A549 (cell line): ENCODE results near the gene NSD2. TPM values are rescaled to one million over a fixed set of nuclear protein-coding genes. Genes with fewer than 3 reads are reported as not detected.

Source experiments
- ATAC-seq, 2 experiments: fragments of 200-7000 bp in 1 of 2; fragments of >200 bp in 1 of 2; cut with Nextera tagmentation in 1 of 2; cut with Tn5 transposase in 1 of 2; 3 replicates each; pipeline versions ENCODE4 v1.8.0 to v1.9.1; 2018 to 2020; ENCODE audit warnings: mild to moderate bottlenecking in 1 of 2, moderate library complexity in 1 of 2
- CTCF ChIA-PET: fragments of 300-600 bp; sonication (Branson Sonifier 250); formaldehyde crosslinking; extraction: SDS; loops from one replicate; lab custom pipeline; 2021; ENCODE audit warnings: antibody characterized with exemption, inconsistent platforms; lab: Yijun Ruan, JAX
- POLR2A ChIA-PET: fragments of 350-600 bp; formaldehyde crosslinking; extraction: SDS; loops from one replicate; lab custom pipeline; 2021; ENCODE audit warnings: antibody characterized with exemption, inconsistent platforms; lab: Yijun Ruan, JAX
- DNase-seq, 2 experiments: peaks; one replicate each; pipeline versions ENCODE4 v3.0.0 to v3.0.0-alpha.2; 2011 to 2016; ENCODE audit warnings: low read depth in 1 of 2, low spot score in 1 of 2
- FAIRE-seq: peaks from 2 replicates; lab custom pipeline; 2011; peaks lifted over from hg19 to GRCh38; lab: Jason Lieb, UNC
- H3K27ac ChIP-seq, 2 experiments: fragments of >200 bp; sonication (Bioruptor Twin); formaldehyde crosslinking; 3 replicates each; pipeline ENCODE4 v1.5.1; 2016 to 2017
- H3K4me1 ChIP-seq: fragments of >200 bp; sonication (Bioruptor Twin); formaldehyde crosslinking; 3 replicates; pipeline ENCODE4 v1.6.1; 2016
- H3K4me2 ChIP-seq: fragments of >200 bp; sonication (Bioruptor Twin); formaldehyde crosslinking; 3 replicates; pipeline ENCODE4 v1.6.1; 2016
- H3K4me3 ChIP-seq: fragments of >200 bp; sonication (Bioruptor Twin); formaldehyde crosslinking; 3 replicates; pipeline ENCODE4 v1.5.1; 2016
- H3K9me3 ChIP-seq: fragments of >200 bp; sonication (Bioruptor Twin); formaldehyde crosslinking; 3 replicates; pipeline ENCODE4 v1.6.1; 2016
- CTCF ChIP-seq: fragments of >200 bp; sonication (Bioruptor Twin); formaldehyde crosslinking; IDR thresholded peaks from 3 replicates; pipeline ENCODE4 v1.5.1; 2016
- E2F6 ChIP-seq: IDR thresholded peaks from 2 replicates; pipeline ENCODE4 v1.6.1; 2012; ENCODE audit warnings: low read depth, borderline replicate concordance
- EHF ChIP-seq: fragments of 250-450 bp; sonication (Bioruptor Pico); IDR thresholded peaks from 2 replicates; pipeline ENCODE4 v1.5.0; 2020; ENCODE audit warnings: mild to moderate bottlenecking
- FOSB ChIP-seq: fragments of 250-450 bp; sonication (Bioruptor Pico); IDR thresholded peaks from 2 replicates; pipeline ENCODE4 v1.5.0; 2020; ENCODE audit warnings: mild to moderate bottlenecking, moderate library complexity
- FOXS1 ChIP-seq: fragments of 250-450 bp; sonication (Bioruptor Pico); IDR thresholded peaks from 2 replicates; pipeline ENCODE4 v1.5.0; 2020; ENCODE audit warnings: mild to moderate bottlenecking, moderate library complexity
- GATA3 ChIP-seq: IDR thresholded peaks from 2 replicates; pipeline ENCODE4 v1.6.1; 2012; ENCODE audit warnings: borderline replicate concordance
- HOXB5 ChIP-seq: fragments of 250-450 bp; sonication (Bioruptor Pico); IDR thresholded peaks from 2 replicates; pipeline ENCODE4 v1.5.0; 2020; ENCODE audit warnings: mild to moderate bottlenecking, moderate library complexity
- MYC ChIP-seq: IDR thresholded peaks from 2 replicates; pipeline ENCODE4 v1.6.1; 2012; ENCODE audit warnings: mild to moderate bottlenecking, inconsistent platforms, low read length, improper control_type of control experiment, borderline replicate concordance
- NPAS2 ChIP-seq: fragments of 250-450 bp; sonication (Bioruptor Pico); IDR thresholded peaks from 2 replicates; pipeline ENCODE4 v1.8.0; 2022; ENCODE audit warnings: mild to moderate bottlenecking, moderate library complexity, borderline replicate concordance
- PHF8 ChIP-seq: fragments of 200-600 bp; sonication (generic); IDR thresholded peaks from 2 replicates; pipeline ENCODE4 v1.6.1; 2016; ENCODE audit warnings: low read depth, mild to moderate bottlenecking, antibody characterized with exemption, moderate library complexity, borderline replicate concordance
- RAD21 ChIP-seq, 2 experiments: fragments of >200 bp in 1 of 2; sonication (Bioruptor Twin) in 1 of 2; formaldehyde crosslinking in 1 of 2; IDR thresholded peaks in 1 of 2; conservative IDR thresholded peaks in 1 of 2; 2 replicates in 1 of 2; 3 replicates in 1 of 2; pipeline ENCODE4 v1.6.1; 2012 to 2018; ENCODE audit warnings: inconsistent platforms in 1 of 2
- RARB ChIP-seq: fragments of 250-450 bp; sonication (Bioruptor Pico); IDR thresholded peaks from 2 replicates; pipeline ENCODE4 v1.8.0; 2021; ENCODE audit warnings: mild to moderate bottlenecking, moderate library complexity
- RCOR1 ChIP-seq: fragments of 150-350 bp; IDR thresholded peaks from 2 replicates; pipeline ENCODE4 v1.6.1; 2014; ENCODE audit warnings: antibody characterized with exemption, low read length, low read depth
- REST ChIP-seq: fragments of 200-600 bp; sonication (generic); IDR thresholded peaks from 2 replicates; pipeline ENCODE4 v1.6.1; 2016; ENCODE audit warnings: antibody characterized with exemption, mild to moderate bottlenecking, moderate library complexity
- USF2 ChIP-seq: fragments of 450-650 bp; IDR thresholded peaks from 2 replicates; pipeline ENCODE4 v1.6.1; 2014; ENCODE audit warnings: antibody characterized with exemption
- ZNF302 ChIP-seq: fragments of 250-450 bp; sonication (Bioruptor Pico); IDR thresholded peaks from 2 replicates; pipeline ENCODE4 v1.9.0; 2021; ENCODE audit warnings: inconsistent platforms, mild to moderate bottlenecking, moderate library complexity
- WGBS: methylation state at CpG from one replicate; pipeline ENCODE4 v1.1.6; 2017; ENCODE audit errors: missing lambda C conversion rate; 5-methylcytosine and 5-hydroxymethylcytosine counted together
- polyA plus RNA-seq, 4 experiments: library from polyadenylated mRNA; depleted of rRNA in 3 of 4; stranded (reverse); fragments of >200 nt; fragmentation: RNase III in 1 of 4; extraction: RNeasy Plus Mini Kit Qiagen cat#74134 plus additional on column Dnase treatment in 1 of 4; gene quantifications; 2 replicates in 3 of 4; 3 replicates in 1 of 4; pipeline ENCODE4 v1.2.3, GENCODE V29; 2011 to 2017

Gene NSD2
- polyA plus RNA-seq, 2 of the 4 experiments (the other 2 are of a cell fraction) = 43.8 to 49.3 TPM

GRCh38 chr4:1981251-1982058 is 110.3 kb downstream of the NSD2 start:
- H3K4me2 ChIP-seq = no peak overlapping the region
- 83% methylated on average over 22 of the region's 22 CpGs for WGBS
- FAIRE-seq = no peak
- ATAC-seq = peak in 1 of 2 experiments; percentile 53; a peak in 3 of 6 replicates
- POLR2A ChIA-PET = no interaction called here
- no peaks in the 10 kb centered on the region for H3K9me3 ChIP-seq
- H3K27ac ChIP-seq = no peak overlapping the region
- DNase-seq = peak; percentile 15 to 41
- no peak overlapping the region for H3K4me3 ChIP-seq
- peaks cover 8% of the 10 kb centered on the region for H3K4me1 ChIP-seq
- CTCF ChIA-PET = interaction anchor here (0.5 kb wide), 1 partner anchor 9 kb away, joined by 3 read pairs; no protein-coding TSS in a partner anchor
- TF ChIP-seq MYC (no peak), GATA3 (no peak), RARB (no peak), ZNF302 (CRISPR knock-in tag) (no peak), FOXS1 (CRISPR knock-in tag) (no peak), NPAS2 (no peak), E2F6 (no peak), REST (no peak), PHF8 (no peak), USF2 (no peak), EHF (CRISPR knock-in tag) (no peak), FOSB (CRISPR knock-in tag) (no peak), RCOR1 (no peak), HOXB5 (CRISPR knock-in tag) (no peak), CTCF (no peak), RAD21 (conservative IDR thresholded peaks at IDR 0.05 in 1 of 2, IDR thresholded peaks at IDR 0.05 in 1 of 2) (no peak)
